VCaP (cell line): Measurements from ENCODE around the gene VTCN1.
"Not testable (repeated sequence)": the region's sequence is repeated elsewhere in the genome, so short reads cannot be mapped to it uniquely, and the experiment has no call there.

ENCODE experiments used
- H3K27ac ChIP-seq: fragments of 450-650 bp; 2 replicates; pipeline ENCODE4 v1.5.1; 2017
- CTCF ChIP-seq: fragments of 450-650 bp; conservative IDR thresholded peaks from 2 replicates; pipeline ENCODE4 v1.5.1; 2017; ENCODE audit warnings: mild to moderate bottlenecking, moderate library complexity

The VTCN1 gene

DNA sequence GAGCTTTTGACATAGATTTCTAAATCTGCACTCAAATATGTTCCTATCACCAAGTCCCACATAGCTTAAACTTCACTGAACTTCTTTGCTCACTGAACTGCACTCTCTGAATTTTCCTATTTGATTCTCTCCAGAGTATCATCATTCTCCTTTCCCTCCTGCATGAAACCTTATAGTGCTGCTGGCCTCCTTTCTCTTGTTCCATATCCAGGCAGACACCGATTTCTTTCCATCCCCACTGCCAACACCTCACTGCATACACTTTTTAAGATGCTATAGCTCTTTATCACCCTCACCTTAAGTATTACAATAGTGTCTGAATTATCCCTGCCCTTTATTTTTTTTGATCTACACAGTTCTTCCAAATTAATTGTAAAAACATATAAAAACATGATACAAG, 86.1 kb downstream of the VTCN1 start:
- H3K27ac ChIP-seq: no peak overlapping the region
- no peak for TF ChIP-seq CTCF

- TF ChIP-seq CTCF: no peak
- no peak overlapping the region for H3K27ac ChIP-seq
Observed at GRCh38 chr1:117123274-117123673, 87.5 kb downstream of the VTCN1 start.

DNA sequence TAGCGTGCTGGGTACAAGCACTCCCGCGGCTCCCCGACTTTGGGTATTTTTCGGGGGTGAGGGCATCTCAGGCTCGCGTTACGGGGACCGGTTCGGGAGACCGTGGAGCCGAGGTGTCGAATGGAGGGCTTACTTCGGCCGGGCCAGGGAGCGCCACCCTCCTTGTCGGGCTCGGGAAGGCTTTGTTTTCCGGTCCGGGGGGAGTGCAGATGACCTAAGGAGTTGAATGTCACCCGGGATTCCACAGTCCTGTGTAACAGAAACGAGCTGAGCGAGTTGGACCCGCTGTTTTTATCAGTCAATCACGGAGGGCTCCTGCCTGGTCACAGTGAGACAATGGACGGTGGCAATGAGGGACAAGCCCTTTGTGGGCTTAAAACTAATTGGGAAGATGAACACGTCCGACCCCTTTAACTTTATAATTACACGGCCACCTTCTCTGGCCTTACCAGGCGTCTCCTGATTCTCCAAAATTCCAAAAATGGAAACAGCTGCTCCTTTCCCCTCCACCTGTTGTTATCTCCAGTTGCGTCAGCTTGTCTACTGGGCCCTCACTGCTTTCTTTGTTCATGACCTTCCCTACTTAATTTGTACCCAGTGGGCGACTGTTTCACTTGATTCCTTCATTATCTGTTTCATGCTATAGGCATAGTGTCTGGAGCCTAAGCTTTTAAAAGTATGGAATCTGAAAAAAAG, 88.2 kb downstream of the VTCN1 start:
- H3K27ac ChIP-seq: peak overlapping the region; percentile 89
- TF ChIP-seq CTCF: peak; percentile 56

DNA sequence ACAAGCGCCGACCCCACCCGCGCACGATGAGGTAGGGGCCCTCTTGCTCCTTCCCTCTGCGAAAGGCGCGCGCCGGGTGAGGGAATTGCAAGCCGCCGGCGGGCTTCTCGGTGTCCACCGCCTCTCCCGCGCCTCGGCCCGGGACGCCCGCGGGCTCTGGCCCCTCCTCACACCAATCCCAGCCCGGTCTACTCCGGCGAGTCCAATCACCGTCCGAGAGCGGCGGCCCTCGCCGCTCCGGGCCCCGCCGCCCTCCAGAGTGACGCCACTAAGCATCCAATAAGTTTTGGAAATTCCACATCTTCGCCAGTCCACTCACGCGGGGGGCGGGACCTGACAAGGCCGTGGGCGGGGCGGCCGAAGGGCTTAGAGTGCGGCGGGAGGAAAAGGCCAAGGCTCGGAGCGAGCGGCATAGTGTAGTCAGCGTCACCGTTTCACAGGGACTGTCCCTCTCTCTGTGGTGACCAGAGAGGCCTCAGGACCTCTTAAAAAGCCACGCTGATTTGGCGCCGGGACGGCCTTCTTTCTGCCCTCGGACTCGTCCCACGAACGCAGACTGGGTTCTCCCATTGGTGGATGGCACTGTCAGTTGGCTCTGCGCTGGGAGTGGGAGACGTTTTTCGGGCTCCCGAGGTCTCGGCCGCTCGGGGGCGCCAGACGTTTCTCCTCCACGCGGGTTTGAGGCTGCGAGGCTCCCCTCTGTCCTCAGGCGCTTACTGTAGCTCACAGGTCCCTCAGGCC, 89.0 kb downstream of the VTCN1 start, which contains the start of gene TRIM45:
Gene TRIM45, minus strand, starts transcription at position 161 of the 741 bp plus-strand sequence. CDS start 548 bp downstream, outside the sequence.
- TF ChIP-seq CTCF: peak; percentile 84
- H3K27ac ChIP-seq: peak within 1 kb of the TSS; percentile 89

GRCh38 chr1:117120774-117121588, 89.7 kb downstream of the VTCN1 start:
- TF ChIP-seq CTCF: no peak
- peak overlapping the region; percentile 89 for H3K27ac ChIP-seq

DNA sequence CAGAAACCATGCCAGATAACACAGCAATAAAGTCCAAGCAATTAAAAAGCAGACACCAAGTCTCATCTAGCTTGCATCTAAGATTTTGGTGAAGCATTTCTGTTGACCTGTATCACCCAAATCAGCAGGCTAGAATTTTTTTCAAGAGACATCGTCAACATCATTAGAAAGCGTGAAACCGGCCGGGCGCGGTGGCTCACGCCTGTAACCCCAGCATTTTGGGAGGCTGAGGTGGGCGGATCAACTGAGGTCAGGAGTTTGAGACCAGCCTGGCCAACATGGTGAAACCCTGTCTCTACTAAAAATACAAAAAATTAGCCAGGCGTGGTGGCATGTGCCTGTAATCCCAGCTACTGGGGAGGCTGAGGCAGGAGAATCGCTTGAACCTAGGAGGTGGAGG, 91.6 kb downstream of the VTCN1 start:
- H3K27ac ChIP-seq: not testable (repeated sequence)

- TF ChIP-seq CTCF: no peak
- no peak overlapping the region for H3K27ac ChIP-seq
Observed at GRCh38 chr1:117118137-117118536, 92.6 kb downstream of the VTCN1 start.
